HG03066 (cell line): ENCODE results near the gene COA3.
"Not testable (repeated sequence)": the region's sequence is repeated elsewhere in the genome, so short reads cannot be mapped to it uniquely, and the experiment has no call there.

Experiments used
- ATAC-seq: cut with Tn5 transposase; IDR thresholded peaks from one replicate; pipeline ENCODE4 v1.9.1; 2021; ENCODE audit warnings: low read depth; ENCODE audit not compliant: unreplicated experiment

Gene COA3

GRCh38 chr17:42783062-42783790 lies 15.3 kb downstream of the COA3 start:
- ATAC-seq = no peak

DNA sequence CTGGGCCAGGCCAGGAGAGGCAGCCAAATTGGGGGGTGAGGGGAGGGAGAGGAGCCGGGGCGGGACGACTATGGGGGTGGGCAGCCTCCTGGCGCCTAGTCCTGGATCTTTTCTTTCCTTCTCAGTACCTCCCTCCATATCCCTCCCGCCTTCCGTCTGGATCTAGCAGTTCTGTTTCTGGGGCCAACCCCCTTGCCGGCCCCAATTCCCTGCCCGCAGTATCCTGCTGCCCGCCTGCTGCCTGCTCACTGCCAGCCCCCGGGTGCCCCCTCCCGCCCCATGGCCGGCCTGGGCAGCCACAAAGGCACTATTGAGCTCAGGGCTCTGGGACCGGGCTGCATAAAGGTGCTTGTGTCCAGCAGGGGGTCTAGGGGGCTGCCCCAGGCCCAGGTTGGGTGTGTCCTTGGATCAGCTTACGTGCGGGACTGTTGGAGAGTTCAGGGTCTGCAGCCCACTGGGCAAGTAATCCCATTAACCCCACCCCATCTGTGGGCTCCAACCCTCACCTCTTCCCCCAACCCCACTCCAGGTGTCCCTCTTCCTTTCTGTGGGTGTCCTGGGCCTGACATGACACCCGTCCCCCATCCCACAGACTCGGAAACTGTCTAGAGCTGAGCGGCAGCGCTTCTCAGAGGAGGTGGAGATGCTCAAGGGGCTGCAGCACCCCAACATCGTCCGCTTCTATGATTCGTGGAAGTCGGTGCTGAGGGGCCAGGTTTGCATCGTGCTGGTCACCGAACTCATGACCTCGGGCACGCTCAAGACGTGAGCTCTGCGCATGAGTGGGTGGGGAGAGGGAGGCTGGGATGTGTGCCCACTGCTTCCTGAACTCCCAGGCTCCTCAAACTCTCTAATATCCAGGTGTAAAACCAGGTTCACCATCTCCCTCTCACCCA lies 16.1 kb downstream of the COA3 start:
- no peak for ATAC-seq

DNA sequence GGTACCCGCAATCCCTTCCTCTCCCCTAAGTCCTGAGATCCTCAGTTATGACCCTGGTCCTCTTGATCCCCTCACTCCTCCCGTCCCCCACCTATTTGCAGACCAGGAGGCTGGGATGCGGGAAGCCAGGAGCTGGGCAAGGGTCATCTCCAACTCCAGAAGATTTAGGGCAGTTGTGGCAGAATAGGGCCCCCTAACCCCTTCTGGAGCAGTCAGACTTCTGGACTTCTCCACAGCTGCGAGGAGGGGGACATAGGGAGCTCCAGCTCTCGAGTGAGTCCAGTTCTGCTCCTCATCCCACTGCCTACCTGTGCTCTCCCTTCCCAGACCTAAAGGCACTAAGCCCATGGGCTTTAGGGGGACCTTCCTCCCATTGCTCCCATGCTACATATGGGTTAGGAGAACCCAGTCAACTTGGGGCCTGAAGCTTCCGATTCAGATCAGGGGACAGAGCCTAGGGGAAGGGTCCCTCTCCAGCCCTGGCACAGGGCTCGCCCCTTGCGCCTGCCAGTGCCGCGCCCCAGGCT lies 16.8 kb downstream of the COA3 start:
- ATAC-seq = no peak

GRCh38 chr17:42780851-42781638 lies 17.5 kb downstream of the COA3 start:
- ATAC-seq = no peak

GRCh38 chr17:42779936-42780850 lies 18.3 kb downstream of the COA3 start, which contains the start of gene WNK4:
WNK4 (plus strand) TSS chr17:42780610; CDS start chr17:42780699, 89 bp downstream.
- ATAC-seq = no peak

- no peak for ATAC-seq
These were observed 19.1 kb downstream of the COA3 start for GRCh38 chr17:42779304-42779935.

DNA sequence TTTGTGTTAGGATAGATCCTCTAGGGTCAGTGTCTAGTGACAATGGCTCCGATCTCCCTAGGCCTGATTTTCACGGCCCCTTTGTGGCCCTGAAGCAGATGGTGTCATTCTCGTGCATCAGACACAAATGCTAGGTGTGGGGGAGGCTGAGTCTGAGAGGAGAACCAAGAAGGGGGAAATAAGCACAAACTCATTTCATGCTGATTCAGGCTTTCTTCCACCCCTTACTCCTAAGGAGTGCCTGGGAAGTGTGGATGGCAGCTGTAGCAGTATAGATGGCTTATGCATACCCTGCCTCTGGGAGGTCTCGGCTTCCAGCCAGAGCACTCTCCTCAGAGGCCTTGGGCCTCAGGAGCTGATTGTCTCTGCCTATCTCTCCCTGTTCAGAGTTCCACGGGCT lies 19.9 kb downstream of the COA3 start:
- ATAC-seq = no peak

- no peak for ATAC-seq
These were observed 22.9 kb downstream of the COA3 start for GRCh38 chr17:42775534-42776098.

DNA sequence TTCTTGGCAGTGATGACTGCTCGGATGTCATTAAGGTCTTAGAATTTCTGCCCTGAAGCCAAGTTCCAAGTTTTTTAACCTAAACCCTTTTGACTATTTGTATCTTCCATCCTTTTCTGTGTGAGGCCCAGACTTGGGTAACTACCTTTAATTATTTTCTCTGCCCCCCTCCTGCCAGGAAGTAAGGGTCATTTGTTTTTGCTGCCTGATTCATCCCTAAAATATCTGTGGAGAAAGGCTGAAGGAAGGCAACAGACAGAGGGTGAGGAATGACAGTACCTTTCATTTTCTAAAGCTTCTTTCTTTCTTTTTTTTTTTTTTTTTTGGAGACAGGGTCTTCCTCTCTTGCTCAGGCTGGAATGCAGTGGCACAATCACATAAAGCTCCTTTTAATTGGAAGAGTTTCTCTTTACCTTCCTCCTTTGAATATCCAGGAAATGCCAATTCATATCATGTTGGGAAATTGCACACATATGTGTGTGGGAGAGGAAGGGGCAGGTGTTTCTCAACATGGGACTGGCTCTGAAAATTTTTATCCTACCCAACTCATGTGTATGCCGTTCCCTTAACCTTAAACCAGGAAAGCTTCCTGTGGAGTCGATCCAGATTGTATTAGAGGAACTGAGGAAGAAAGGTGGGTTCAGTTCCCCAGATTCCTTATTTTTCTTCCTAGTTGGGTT lies 24.3 kb downstream of the COA3 start:
- no peak for ATAC-seq

DNA sequence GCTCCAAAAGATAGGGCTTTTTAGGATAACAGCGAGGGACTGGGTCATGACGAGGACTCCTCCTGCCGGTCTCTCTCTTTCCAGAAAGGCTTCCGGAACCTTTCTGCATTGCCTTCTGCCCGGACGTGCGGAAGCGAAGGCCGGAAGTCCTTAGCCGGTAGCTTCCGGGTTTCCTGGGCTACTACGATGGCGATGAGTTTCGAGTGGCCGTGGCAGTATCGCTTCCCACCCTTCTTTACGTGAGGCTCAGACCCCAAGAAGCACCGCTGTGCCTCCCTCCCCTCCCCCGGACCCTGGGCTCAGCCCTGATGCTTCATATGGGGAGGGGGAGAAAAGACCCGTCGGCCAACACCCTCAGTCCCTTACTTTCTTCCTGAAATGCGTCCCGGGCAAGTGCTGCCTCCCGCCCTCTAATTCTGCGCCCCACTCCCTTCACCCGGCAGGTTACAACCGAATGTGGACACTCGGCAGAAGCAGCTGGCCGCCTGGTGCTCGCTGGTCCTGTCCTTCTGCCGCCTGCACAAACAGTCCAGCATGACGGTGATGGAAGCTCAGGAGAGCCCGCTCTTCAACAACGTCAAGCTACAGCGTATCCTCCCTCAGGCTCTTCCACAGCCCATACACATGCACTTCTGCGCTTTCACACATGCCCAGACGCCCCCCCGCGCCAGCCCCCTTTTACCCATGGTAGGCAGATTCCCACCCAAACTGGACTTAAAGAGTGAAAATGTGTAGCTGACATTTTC lies 25.0 kb downstream of the COA3 start, which contains the start of gene VPS25:
TSS of gene VPS25 (plus strand) at position 160 of the 746 bp plus-strand sequence. CDS start at position 187, 27 bp downstream.
- ATAC-seq = peak; percentile 68

GRCh38 chr17:42772945-42773289 lies 25.6 kb downstream of the COA3 start:
- ATAC-seq = no peak

GRCh38 chr17:42769964-42770363 lies 28.5 kb downstream of the COA3 start:
- ATAC-seq = not testable (repeated sequence)

DNA sequence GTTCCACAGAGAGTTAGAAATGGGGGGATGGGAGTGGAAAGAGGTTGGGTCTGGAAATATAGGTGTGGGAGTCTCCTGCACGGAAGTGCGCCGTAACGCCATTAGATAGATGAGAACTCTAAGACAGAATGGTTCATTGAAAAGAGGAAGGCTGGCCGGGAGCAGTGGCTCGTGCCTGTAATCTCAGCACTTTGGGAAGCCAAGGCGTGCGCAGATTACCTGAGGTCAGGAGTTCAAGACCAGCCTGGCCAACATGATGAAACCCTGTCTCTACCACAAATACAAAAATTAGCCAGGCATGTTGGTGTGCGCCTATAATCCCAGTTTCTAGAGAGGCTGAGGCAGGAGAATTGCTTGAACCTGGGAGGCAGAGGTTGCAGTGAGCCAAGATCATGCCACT lies 30.5 kb downstream of the COA3 start:
- ATAC-seq = not testable (repeated sequence)

DNA sequence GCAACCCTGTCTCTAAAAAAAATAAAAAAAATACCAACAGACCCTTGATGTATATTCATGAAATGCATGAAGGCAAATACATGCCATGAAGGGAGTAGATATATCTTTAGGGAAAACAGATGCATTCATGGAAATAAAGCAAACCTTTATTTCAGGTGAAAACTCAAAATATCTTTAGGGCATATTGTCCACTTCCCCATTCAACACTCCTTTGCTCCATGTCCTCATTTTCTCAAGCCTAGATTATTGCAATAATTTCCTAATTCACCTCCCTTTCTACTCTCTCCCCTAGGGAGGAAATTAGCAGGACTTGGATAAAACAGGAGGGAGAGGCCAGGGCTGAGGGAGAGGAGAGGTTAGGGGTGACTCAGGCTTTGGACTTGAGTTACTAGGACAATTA lies 31.0 kb downstream of the COA3 start:
- no peak for ATAC-seq

GRCh38 chr17:42766124-42766523 lies 32.4 kb downstream of the COA3 start:
- ATAC-seq = no peak

- ATAC-seq = no peak
These were observed 36.9 kb downstream of the COA3 start for GRCh38 chr17:42761638-42762037.
